HG03521 (cell line): ENCODE results near the gene BNIP5.
A peak's percentile ranks its signal among the peaks of the same experiment; 100 is the strongest.

Experiments used
- ATAC-seq: cut with Tn5 transposase; IDR thresholded peaks from one replicate; pipeline ENCODE4 v1.9.1; 2021; ENCODE audit warnings: mild to moderate bottlenecking, moderate library complexity; ENCODE audit not compliant: unreplicated experiment

The BNIP5 gene

DNA sequence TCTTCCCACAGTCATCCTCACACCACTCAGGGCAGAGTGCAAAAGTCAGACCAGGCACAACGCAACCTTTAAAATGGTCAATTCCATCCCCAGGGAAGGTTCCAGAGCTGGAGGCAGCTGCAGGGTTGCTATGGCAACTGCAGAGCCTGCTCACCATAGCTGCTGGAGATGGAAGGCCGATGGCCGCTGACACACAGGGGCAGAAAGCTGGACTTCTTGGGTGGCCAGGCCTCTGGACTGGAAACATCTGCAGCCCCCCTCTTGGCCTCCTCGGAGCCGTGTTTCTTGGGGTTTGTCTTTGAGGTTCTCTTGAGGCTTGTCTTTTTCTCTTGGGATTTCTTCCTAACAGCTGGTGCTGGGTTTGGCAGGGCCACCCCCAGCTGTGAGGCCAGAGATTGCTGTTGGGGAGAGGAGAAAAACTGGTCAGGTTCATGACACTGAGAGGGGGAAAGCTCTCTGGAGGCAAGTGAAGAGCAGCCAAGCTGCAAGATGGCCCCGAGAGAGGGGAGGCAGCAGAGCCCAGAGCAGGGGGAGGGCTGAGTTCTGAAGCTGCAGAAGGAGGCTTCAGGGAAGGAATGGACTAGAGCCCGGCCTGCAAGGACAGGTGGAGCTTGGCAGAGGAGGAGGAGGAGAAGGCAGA, 10.2 kb downstream of the BNIP5 start:
- no peak for ATAC-seq

DNA sequence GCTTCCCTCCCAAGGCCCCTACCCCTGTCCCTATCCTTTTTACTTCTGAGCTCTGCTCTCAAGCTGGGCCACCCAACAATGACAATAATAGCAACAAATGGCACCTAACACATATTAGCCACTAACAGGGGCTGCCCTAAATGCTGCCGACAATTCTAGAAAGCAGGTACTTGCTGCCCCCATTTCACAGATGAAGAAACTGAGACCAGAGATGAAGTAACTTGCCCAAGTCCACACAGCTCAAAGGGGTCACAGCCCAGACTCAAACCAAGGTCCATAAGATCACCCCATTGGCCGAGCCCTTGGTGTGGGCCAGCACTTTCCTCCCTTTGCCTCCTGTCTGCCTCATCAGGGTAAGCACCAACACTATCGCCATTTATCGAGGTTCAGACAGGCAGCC, 12.0 kb downstream of the BNIP5 start:
- no peak for ATAC-seq

DNA sequence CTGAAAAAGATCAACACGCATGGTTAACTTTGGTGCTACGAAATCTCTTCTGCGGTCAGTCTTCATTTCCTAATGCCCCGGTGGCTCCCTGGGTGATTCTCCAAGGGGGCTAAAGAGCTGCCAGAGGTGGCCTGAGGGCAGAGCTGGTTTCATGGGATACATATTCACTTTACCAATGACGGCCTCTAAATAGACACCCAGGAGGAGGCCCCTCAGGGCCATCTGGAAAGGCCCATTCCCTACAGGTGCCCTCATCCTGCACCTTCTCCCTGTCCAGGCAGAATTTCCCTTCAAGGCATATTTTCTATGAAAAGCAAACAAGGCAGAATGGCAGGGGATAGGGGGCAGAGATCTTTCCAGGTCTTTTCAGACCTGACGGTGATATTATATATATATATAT, 12.5 kb downstream of the BNIP5 start:
- no peak for ATAC-seq

DNA sequence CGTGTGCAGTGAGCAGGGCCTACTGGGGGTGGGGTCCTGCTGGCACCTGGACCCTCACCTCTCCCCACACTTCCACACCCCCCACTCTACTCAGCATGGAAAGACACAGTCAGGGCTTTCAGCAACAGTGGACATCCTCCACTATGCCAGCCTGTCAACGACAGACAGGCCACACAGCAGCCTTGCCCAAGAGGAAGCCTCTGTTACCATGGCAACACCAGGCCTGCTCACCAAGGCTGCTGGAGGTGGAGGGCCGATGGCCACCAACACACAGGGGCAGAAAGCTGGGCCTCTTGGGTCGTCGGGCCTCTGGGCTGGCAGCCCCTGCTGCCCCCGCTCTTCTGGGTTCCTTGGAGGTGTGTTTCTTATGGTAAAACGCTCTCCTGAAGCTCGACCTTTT, 13.6 kb downstream of the BNIP5 start:
- no peak for ATAC-seq

DNA sequence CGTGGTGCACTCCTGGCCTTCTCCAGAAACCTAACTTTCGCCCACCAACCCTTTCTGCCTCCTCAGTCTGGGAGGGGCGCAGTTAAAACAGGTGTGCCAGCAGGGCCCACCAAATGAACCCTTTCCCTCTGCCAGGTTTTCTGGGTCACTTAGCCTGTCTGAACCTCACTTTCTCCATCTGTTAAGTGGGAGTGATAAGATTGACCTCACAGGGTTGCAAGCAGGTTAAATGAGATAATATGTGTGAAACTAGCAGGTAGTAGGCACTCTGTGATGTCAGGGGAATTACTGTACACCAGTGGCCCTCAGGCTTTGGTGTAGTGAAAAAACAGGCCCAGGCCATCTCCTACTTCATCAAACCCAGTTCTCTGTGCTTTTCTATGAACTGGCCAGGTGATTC, 14.1 kb downstream of the BNIP5 start:
- no peak for ATAC-seq

DNA sequence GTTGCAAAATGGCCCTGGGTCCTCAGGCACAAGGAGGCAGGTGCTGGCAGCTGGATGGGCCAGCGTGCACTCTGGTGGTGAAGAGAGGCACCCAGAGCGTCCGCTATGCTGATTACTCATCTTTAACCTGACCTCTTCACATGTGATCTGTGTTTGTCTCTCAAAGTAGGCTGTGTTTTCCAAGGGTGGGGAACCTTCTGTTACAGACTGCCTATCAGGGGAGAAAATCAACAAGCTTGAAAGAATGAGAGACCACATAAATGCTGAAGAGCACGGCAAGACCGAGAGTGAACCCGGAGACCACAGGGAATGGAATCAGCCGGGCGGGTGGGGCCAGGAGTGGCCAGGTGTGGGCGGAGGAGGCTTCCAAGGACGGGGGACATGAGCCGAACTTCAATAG, 16.2 kb downstream of the BNIP5 start:
- ATAC-seq: no peak

GRCh38 chr6:36319821-36320220, 16.9 kb downstream of the BNIP5 start:
- no peak for ATAC-seq

GRCh38 chr6:36319436-36319762, 17.3 kb downstream of the BNIP5 start:
- ATAC-seq: no peak

DNA sequence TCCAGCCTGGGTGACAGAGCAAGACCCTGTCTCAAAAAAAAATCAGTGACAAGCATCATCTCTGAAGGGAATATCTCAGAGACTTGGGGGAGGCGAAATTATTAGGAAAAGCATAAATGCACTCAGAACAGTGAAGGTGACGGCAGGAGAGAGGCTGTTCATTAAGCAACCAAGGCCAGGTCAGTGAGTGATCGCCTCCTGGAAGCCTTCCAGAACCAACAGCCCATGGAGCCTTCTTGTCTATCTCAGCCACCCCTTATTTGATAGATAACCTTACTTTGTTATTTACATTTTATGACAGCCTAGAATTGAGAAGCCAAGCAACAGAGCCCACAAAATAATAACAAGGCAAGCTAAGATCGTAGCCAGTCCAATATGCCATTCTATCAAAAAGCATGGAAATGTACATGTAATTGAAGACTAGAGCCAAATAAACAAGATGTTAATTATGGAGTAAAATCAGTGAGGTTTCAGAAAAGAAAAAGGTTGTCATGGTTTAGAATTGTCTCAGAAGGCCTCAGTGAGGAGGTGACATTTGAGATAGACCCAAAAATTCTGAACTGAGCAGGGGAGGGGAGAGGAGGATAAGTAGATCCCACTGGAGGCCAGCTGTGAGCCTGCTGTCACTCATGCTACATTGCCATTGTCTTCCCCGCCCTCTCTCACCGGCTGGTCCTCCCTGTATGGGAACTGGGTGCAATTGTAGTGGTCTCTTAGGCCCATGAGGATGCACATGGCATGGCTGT, 17.8 kb downstream of the BNIP5 start:
- no peak for ATAC-seq

DNA sequence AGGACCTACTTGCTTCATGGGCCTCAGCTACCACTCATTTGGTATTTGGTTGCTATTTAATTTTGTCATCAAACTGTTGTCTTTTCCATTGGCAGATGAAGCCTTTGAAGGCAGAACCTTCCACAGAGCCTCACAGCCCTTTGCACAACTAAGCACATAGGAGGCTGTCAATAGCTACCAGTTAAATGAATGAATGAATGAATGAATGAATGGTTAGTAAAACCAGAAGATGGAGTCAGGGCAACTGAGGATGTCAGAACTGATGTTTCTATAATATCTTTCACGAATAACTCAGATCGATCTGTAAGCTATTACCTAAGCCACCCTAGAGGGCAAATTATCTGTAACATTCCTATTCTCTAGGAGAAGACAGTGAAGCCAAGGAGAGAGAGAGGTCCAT, 19.1 kb downstream of the BNIP5 start:
- no peak for ATAC-seq

- no peak for ATAC-seq
Measured at GRCh38 chr6:36315921-36316320, 20.8 kb downstream of the BNIP5 start.

GRCh38 chr6:36314221-36315014, 22.3 kb downstream of the BNIP5 start:
- no peak for ATAC-seq

GRCh38 chr6:36313649-36313936, 23.1 kb downstream of the BNIP5 start:
- ATAC-seq: no peak

GRCh38 chr6:36312854-36313648, 23.6 kb downstream of the BNIP5 start:
- ATAC-seq: peak; percentile 48

DNA sequence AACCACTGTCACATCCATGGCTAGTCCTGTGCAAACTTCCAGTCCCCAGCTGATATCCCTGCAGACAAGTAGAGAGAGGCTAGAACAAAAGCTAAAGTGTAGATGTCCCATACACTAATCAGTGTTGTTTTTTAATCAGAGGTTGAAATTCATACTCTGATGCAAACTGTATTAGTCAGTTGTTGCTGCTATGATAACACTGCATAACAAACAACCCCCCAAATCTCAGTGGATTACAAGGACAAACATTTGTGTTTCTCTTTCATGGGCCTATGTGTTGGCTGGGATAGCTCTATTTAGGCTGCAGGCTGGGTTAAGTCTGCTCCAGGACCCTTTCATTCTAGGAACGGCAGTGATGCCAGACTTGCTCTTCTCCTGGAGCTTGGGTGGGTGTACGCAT, 26.8 kb downstream of the BNIP5 start:
- ATAC-seq: no peak

DNA sequence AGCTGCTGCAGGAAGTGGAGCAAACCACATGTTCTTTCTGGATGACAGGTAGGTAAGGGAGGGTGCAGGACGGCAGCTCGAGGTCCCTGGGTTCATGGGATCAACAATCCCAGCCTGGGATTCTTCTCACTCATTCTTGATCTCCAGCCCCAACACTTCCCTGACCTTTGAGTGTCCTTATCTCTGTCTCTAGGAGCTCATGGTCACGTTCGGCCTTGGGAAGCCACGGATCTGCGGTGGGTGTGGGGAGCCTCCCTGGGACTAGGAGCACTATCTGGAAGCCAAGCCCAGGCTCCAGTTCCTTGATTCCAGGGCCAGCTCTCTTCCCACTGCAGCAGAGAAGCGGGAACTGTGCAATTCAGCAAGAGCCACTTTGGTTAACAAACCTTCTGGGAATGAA, 27.5 kb downstream of the BNIP5 start:
- ATAC-seq: no peak

GRCh38 chr6:36308514-36308913, 28.2 kb downstream of the BNIP5 start:
- ATAC-seq: no peak

- no peak for ATAC-seq
Measured at GRCh38 chr6:36306375-36306774, 30.3 kb downstream of the BNIP5 start.

DNA sequence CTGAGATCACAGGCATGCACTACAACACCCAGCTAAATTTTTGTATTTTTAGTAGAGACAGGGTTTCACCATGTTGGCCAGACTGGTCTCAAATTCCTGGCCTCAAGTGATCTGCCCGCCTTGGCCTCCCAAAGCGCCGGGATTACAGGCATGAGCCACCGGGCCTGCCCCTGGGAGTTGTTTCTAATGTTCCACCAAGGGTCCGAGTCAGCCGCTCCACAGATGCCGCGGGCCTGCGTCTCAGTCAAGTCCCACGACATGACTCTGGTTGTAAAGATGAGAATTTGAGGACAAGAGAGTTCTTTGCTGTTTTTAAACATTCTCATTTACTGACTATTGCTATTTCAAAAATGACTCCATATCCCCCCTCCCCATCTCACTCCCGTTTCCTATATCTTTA, 30.8 kb downstream of the BNIP5 start:
- no peak for ATAC-seq

DNA sequence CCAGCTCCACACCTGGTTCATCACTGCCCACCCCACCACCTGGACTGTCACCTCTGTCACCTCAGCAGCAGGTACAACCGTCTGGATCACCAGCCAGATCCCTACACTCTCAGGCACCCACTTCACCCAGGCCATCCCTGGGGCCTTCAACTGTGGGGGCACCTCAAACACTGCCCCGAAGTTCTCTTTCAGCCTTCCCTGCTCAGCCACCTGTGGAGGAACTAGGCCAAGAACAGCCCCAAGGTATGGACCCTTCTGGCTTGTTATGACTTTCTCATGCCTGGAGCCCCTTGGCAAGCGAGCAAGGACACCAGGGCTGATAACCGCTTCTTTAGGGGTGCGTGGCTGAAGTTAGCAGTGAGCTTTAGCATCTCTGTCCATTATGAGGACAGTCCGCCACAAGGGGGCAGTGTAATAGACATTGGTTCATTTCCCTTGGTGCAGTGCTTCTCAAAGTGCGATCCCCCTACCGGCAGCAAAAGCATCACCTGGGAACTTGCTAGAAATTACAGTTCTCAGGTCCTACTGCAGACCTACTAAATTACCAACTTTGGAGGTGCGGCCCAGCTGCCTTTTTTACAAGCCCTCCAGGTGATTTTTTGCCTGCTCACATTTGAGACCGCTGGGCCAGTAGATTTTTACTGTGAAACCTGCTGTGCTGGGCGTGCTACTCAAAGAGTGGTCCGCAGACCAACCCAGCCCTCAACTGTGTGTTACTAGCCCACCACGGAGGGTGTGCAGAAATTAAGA, 34.3 kb downstream of the BNIP5 start:
- no peak for ATAC-seq

DNA sequence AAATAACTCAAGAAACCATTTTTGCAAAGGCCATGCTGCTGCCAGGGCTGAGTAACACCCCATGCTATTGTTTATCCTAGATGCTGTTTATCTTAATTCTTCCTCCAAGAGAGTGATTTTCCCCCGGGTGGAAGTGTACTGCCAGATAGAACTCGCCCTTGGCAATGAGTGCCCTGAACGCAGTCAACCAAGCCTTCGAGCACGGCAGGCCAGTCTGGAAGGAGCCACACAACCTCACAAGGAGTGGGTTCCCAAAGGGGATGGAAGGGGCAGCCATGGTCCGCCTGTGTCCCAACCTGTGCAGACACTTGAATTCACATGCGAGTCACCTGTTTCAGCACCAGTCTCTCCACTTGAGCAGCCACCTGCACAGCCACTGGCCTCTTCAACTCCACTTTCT, 34.9 kb downstream of the BNIP5 start:
- ATAC-seq: no peak
